ENCODE results near the gene IGF2BP3.
A peak's percentile ranks its signal among the peaks of the same experiment; 100 is the strongest.

Gene IGF2BP3

GRCh38 chr7:23291957-23292560 is 178.2 kb downstream of the IGF2BP3 start:
- DNase-seq, result no peak

- no peak for DNase-seq
Observed at GRCh38 chr7:23290993-23291392, 179.3 kb downstream of the IGF2BP3 start.

GRCh38 chr7:23287612-23288011 is 182.7 kb downstream of the IGF2BP3 start:
- no peak for DNase-seq

- no peak for DNase-seq
Observed at GRCh38 chr7:23285657-23286646, 184.3 kb downstream of the IGF2BP3 start.

GRCh38 chr7:23284871-23285270 is 185.4 kb downstream of the IGF2BP3 start:
- DNase-seq, result no peak

GRCh38 chr7:23283086-23283485 is 187.2 kb downstream of the IGF2BP3 start:
- DNase-seq, result no peak

GRCh38 chr7:23279819-23280525 is 190.3 kb downstream of the IGF2BP3 start:
- no peak for DNase-seq

GRCh38 chr7:23277359-23277989 is 192.8 kb downstream of the IGF2BP3 start:
- DNase-seq, result no peak

- no peak for DNase-seq
Observed at GRCh38 chr7:23276947-23277346, 193.3 kb downstream of the IGF2BP3 start.

- no peak for DNase-seq
Observed at GRCh38 chr7:23276376-23276775, 193.9 kb downstream of the IGF2BP3 start.

- DNase-seq, result no peak
Observed at GRCh38 chr7:23275912-23276311, 194.4 kb downstream of the IGF2BP3 start.

GRCh38 chr7:23273141-23273599 is 197.1 kb downstream of the IGF2BP3 start:
- peak; percentile 76 for DNase-seq

GRCh38 chr7:23272275-23272674 is 198.0 kb downstream of the IGF2BP3 start:
- no peak for DNase-seq

- no peak for DNase-seq
Observed at GRCh38 chr7:23268746-23269145, 201.5 kb downstream of the IGF2BP3 start.

- no peak for DNase-seq
Observed at GRCh38 chr7:23268167-23268566, 202.1 kb downstream of the IGF2BP3 start.

- DNase-seq, result no peak
Observed at GRCh38 chr7:23267357-23267756, 202.9 kb downstream of the IGF2BP3 start.

- DNase-seq, result no peak
Observed at GRCh38 chr7:23266918-23267317, 203.4 kb downstream of the IGF2BP3 start.

- DNase-seq, result no peak
Observed at GRCh38 chr7:23264916-23265458, 205.3 kb downstream of the IGF2BP3 start.

GRCh38 chr7:23261843-23262452 is 208.3 kb downstream of the IGF2BP3 start:
- DNase-seq, result peak; percentile 18

GRCh38 chr7:23260371-23260770 is 209.9 kb downstream of the IGF2BP3 start:
- DNase-seq, result no peak

Data from NCI-H510A (cell line).